ENCODE data around the gene DLL3.

DNA sequence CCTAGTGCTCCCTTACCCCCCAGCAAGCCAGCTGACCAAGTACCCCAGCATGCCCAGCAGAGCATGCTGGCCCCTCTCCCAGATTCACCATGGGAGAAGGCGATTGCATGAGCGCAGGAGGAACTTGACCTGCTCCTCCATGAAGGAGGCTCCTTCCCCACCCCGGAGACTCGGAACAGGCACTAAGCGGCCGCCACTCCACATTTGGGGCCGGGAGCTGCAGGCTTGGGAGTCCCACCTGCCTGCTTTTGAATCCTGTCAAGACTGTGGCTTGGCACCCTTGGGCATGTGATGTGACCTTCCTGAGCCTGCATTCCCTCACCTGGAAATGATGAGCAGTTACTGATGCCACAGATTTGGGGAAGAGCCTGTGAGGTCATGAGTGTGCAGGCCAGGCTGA, 30.8 kb upstream of the DLL3 start:
- TF ChIP-seq, protein P1, sequence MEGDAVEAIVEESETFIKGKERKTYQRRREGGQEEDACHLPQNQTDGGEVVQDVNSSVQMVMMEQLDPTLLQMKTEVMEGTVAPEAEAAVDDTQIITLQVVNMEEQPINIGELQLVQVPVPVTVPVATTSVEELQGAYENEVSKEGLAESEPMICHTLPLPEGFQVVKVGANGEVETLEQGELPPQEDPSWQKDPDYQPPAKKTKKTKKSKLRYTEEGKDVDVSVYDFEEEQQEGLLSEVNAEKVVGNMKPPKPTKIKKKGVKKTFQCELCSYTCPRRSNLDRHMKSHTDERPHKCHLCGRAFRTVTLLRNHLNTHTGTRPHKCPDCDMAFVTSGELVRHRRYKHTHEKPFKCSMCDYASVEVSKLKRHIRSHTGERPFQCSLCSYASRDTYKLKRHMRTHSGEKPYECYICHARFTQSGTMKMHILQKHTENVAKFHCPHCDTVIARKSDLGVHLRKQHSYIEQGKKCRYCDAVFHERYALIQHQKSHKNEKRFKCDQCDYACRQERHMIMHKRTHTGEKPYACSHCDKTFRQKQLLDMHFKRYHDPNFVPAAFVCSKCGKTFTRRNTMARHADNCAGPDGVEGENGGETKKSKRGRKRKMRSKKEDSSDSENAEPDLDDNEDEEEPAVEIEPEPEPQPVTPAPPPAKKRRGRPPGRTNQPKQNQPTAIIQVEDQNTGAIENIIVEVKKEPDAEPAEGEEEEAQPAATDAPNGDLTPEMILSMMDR (conservative IDR thresholded peaks at IDR 0.05 in 1 of 2, IDR thresholded peaks at IDR 0.05 in 1 of 2; ENCODE audit: extremely low read depth in 1 of 2, insufficient read depth in 1 of 2, low read depth in 1 of 2, low read length in 2 of 2), result no peak
- TF ChIP-seq EZH2 (IDR thresholded peaks at IDR 0.05; ENCODE audit: borderline replicate concordance, low read length), result no peak

All from mammary epithelial cell (primary cell).